Measurements from ENCODE around the gene LHFPL3. TPM values are rescaled to one million over a fixed set of nuclear protein-coding genes. Genes with fewer than 3 reads are reported as not detected.

Gene LHFPL3
- total RNA-seq, 1 experiment from 2014 or later, result not detected

- peaks cover 0 to 4% of the 10 kb centered on the region in 2 experiments; a peak in 1 of 4 replicates for H3K4me1 Mint-ChIP-seq
- Histone ChIP-seq H3K9me3 (ENCODE audit: control insufficient read depth, low read depth, low read length) (no peaks in the 10 kb centered on the region), H2BK120ac (ENCODE audit: low read depth, low read length, poor library complexity, severe bottlenecking) (no peak overlapping the region), H3K79me1 (ENCODE audit: insufficient read depth, low read depth, low read length, poor library complexity, severe bottlenecking) (no peaks in the 10 kb centered on the region), H3K4me2 (ENCODE audit: insufficient read depth, insufficient read length, low read length) (no peak overlapping the region), H2BK5ac (ENCODE audit: insufficient read length, low read length) (no peak overlapping the region), H3K9ac (ENCODE audit: extremely low read depth, insufficient read length, low read length) (no peak overlapping the region), H3K56ac (ENCODE audit: insufficient read length, low read depth, low read length) (no peak overlapping the region), H3K23ac (ENCODE audit: insufficient read length, low read depth, low read length) (no peak overlapping the region), H3T11ph (ENCODE audit: low read length) (no peak overlapping the region), H2BK12ac (ENCODE audit: insufficient read length, low read depth, low read length) (no peak overlapping the region), H3K27ac (ENCODE audit: insufficient read length, low read depth, low read length) (no peak overlapping the region), H2BK20ac (ENCODE audit: low read depth, low read length, poor library complexity, severe bottlenecking) (no peak overlapping the region), H3K27me3 (ENCODE audit: insufficient read depth, low read length) (no peaks in the 10 kb centered on the region), H4K5ac (ENCODE audit: insufficient read length, low read depth, low read length) (no peak overlapping the region), H4K8ac (replicated peaks; ENCODE audit: insufficient read length, low read depth, low read length) (no peak overlapping the region), H4K91ac (ENCODE audit: insufficient read length, low read depth, low read length) (no peak overlapping the region), H3K23me2 (ENCODE audit: insufficient read length, low read depth, low read length, poor library complexity, severe bottlenecking) (no peaks in the 10 kb centered on the region), H3K14ac (ENCODE audit: insufficient read depth, low read length) (no peak overlapping the region), H3K4me1 (ENCODE audit: insufficient read depth, low read length) (no peaks in the 10 kb centered on the region), H2AK5ac (ENCODE audit: insufficient read length, low read length) (no peak overlapping the region), H3K79me2 (ENCODE audit: insufficient read depth, low read length) (no peaks in the 10 kb centered on the region), H2BK15ac (ENCODE audit: low read depth, low read length) (no peak overlapping the region), H3K4ac (ENCODE audit: low read depth, low read length) (no peak overlapping the region), H3K18ac (ENCODE audit: insufficient read length, low read depth, low read length) (no peak overlapping the region), H4K20me1 (ENCODE audit: control insufficient read depth, insufficient read depth, insufficient read length) (no peaks in the 10 kb centered on the region), H2AFZ (ENCODE audit: low read length) (no peak overlapping the region)
- H3K4me3 Mint-ChIP-seq, result no peak overlapping the region
- no peak for TF ChIP-seq CTCF (conservative IDR thresholded peaks at IDR 0.05)
- no peak overlapping the region for H3K27ac Mint-ChIP-seq
- peaks cover 6% of the 10 kb centered on the region for H3K27me3 Mint-ChIP-seq (ENCODE audit: low read depth)
- H3K9me3 Mint-ChIP-seq, result no peaks in the 10 kb centered on the region; a peak in 1 of 5 replicates
- DNase-seq, result no peak
- no CpG with 5 or more reads among the region's 4 CpGs for WGBS (ENCODE audit: extremely low coverage, insufficient read length, low lambda C conversion rate)
- no peaks in the 10 kb centered on the region for H3K36me3 Mint-ChIP-seq (ENCODE audit: insufficient read depth in 1 of 3, low read depth in 3 of 3)
Measured at GRCh38 chr7:104803931-104804330, 475.5 kb downstream of the LHFPL3 start.
